Kidney (tissue), 22 donors: Measurements from ENCODE around the gene IL4I1. TPM values are rescaled to one million over a fixed set of nuclear protein-coding genes. Genes with fewer than 3 reads are reported as not detected.
A peak's percentile ranks its signal among the peaks of the same experiment; 100 is the strongest.
"Not testable (repeated sequence)": the region's sequence is repeated elsewhere in the genome, so short reads cannot be mapped to it uniquely, and the experiment has no call there.

Experiments used
- DNase-seq, 5 donors: peaks; one replicate each; pipeline ENCODE4 v3.0.0-alpha.2; 2013 to 2020
- FAIRE-seq: peaks from 2 replicates; lab custom pipeline; 2012; peaks lifted over from hg19 to GRCh38; lab: Jason Lieb, UNC
- H3K27ac ChIP-seq, 2 donors: one replicate each; pipeline ENCODE4 v1.7.0; 2013; ENCODE audit warnings: low read depth in 2 of 2, low read length in 2 of 2, inconsistent platforms in 1 of 2
- H3K27me3 ChIP-seq: one replicate; pipeline ENCODE4 v1.7.1; 2013; ENCODE audit warnings: low read length, inconsistent platforms; ENCODE audit not compliant: control insufficient read depth, insufficient read depth
- H3K36me3 ChIP-seq, 3 donors: one replicate each; pipeline versions ENCODE4 v1.7.0 to v1.7.1; 2013; ENCODE audit warnings: low read length in 3 of 3, control low read depth in 1 of 3, inconsistent platforms in 1 of 3; ENCODE audit not compliant: insufficient read depth in 3 of 3, control insufficient read depth in 2 of 3
- H3K4me1 ChIP-seq, 3 donors: one replicate each; pipeline versions ENCODE4 v1.7.0 to v1.7.1; 2013; ENCODE audit warnings: low read length in 3 of 3, inconsistent platforms in 1 of 3, low read depth in 1 of 3; ENCODE audit not compliant: control insufficient read depth in 2 of 3, insufficient read depth in 2 of 3
- H3K4me3 ChIP-seq, 3 donors: one replicate each; pipeline versions ENCODE4 v1.7.0 to v1.8.1; 2013; ENCODE audit warnings: low read length in 3 of 3, control low read depth in 1 of 3, inconsistent platforms in 1 of 3
- H3K9ac ChIP-seq, 3 donors: one replicate each; pipeline versions ENCODE4 v1.7.0 to v1.7.1; 2013; ENCODE audit warnings: low read length in 3 of 3, control low read depth in 1 of 3, inconsistent platforms in 1 of 3
- H3K9me3 ChIP-seq, 3 donors: one replicate each; pipeline versions ENCODE4 v1.7.0 to v1.7.1; 2013; ENCODE audit warnings: low read length in 3 of 3, control low read depth in 1 of 3, inconsistent platforms in 1 of 3; ENCODE audit not compliant: control insufficient read depth in 2 of 3, insufficient read depth in 1 of 3
- intact Hi-C: fragments of 100-400 bp; cut with DNase I; formaldehyde crosslinking; loops from one replicate; pipeline ENCODE4 v1.11.1; 2022
- long read RNA-seq, 10 donors: library from polyadenylated mRNA in 1 of 10; unstranded in 1 of 10; transcript quantifications; one replicate each; pipeline ENCODE4 v2.0.0 and lab custom pipeline, GENCODE V29; 2021 to 2026
- polyA plus RNA-seq: library from polyadenylated mRNA; stranded (reverse); fragments of 350-450 nt; fragmentation: Illumina TruSeq; extraction: RNeasy Lipid Tissue Mini Kit (QIAGEN cat#74804); gene quantifications from one replicate; pipeline ENCODE4 v1.2.3, GENCODE V29; 2014; ENCODE audit warnings: low read depth, low replicate concordance; ENCODE audit not compliant: insufficient read depth
- total RNA-seq: library from RNA; stranded (reverse); fragmentation: NEBNext Ultra II Directional; extraction: Animal tissue kit (Norgen Biotek cat#: 25700); gene quantifications from one replicate; pipeline ENCODE4 v1.2.1, GENCODE V29; 2021
- TF ChIP-seq, protein P1 (sequence below): IDR thresholded peaks from 3 replicates; pipeline ENCODE4 v1.5.1; 2012; ENCODE audit warnings: mild to moderate bottlenecking, moderate library complexity, borderline replicate concordance; ENCODE audit not compliant: insufficient read depth; ENCODE audit errors: extremely low read depth
- donor health status: control.
- donor health status: control.
- donor health status: control.
- donor health status: control.
- donor health status: control.
- donor health status: DM: yes; HTN: yes; CAD: no.
- donor health status: Normal renal cell carcinoma (clear cell type).

The IL4I1 gene, protein sequence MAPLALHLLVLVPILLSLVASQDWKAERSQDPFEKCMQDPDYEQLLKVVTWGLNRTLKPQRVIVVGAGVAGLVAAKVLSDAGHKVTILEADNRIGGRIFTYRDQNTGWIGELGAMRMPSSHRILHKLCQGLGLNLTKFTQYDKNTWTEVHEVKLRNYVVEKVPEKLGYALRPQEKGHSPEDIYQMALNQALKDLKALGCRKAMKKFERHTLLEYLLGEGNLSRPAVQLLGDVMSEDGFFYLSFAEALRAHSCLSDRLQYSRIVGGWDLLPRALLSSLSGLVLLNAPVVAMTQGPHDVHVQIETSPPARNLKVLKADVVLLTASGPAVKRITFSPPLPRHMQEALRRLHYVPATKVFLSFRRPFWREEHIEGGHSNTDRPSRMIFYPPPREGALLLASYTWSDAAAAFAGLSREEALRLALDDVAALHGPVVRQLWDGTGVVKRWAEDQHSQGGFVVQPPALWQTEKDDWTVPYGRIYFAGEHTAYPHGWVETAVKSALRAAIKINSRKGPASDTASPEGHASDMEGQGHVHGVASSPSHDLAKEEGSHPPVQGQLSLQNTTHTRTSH
- 12.8 TPM for total RNA-seq
- polyA plus RNA-seq = 0.82 TPM
- long read RNA-seq, donor 1 = 0 reads
- long read RNA-seq, donor 2 = 0 reads
- long read RNA-seq, donor 3, partial matches to known transcripts = 0 of 3 reads
- long read RNA-seq, donor 3, other reads (novel, unspliced or antisense) = 0 of 3 reads
- long read RNA-seq, donor 4 = 0 reads
- long read RNA-seq, donor 5 = 0 reads
- long read RNA-seq, donor 6 = 0 reads
- long read RNA-seq, donor 7, transcript IL4I1-202 (8 exons, 1,863 nt) = major isoform, 15 of 20 reads
- long read RNA-seq, donor 7, partial matches to known transcripts = 2 of 20 reads
- long read RNA-seq, donor 7, other reads (novel, unspliced or antisense) = 3 of 20 reads
- long read RNA-seq, donor 8, partial matches to known transcripts = 0 of 1 reads
- long read RNA-seq, donor 8, other reads (novel, unspliced or antisense) = 0 of 1 reads
- long read RNA-seq, donor 9, partial matches to known transcripts = 0 of 1 reads
- long read RNA-seq, donor 9, other reads (novel, unspliced or antisense) = 0 of 1 reads
- long read RNA-seq, donor 10 = 0 reads

GRCh38 chr19:49896863-49897621, at the start of gene IL4I1:
Gene IL4I1, minus strand, starts transcription at chr19:49896887. Its CDS starts 727 bp downstream, at chr19:49896160.
- Histone ChIP-seq H3K4me3 (no peak within 1 kb of the TSS), H3K9ac (peak within 1 kb of the TSS in 1 of 3 donors; percentile 23), H3K4me1 (peaks cover 0 to 6% (median 0%) of the 10 kb centered on the region in 3 donors), H3K27me3 (no peaks in the 10 kb centered on the region), H3K9me3 (no peaks in the 10 kb centered on the region), H3K36me3 (no peaks in the 10 kb centered on the region), H3K27ac (peak within 1 kb of the TSS; percentile 78 to 88)
- TF ChIP-seq, protein P1, sequence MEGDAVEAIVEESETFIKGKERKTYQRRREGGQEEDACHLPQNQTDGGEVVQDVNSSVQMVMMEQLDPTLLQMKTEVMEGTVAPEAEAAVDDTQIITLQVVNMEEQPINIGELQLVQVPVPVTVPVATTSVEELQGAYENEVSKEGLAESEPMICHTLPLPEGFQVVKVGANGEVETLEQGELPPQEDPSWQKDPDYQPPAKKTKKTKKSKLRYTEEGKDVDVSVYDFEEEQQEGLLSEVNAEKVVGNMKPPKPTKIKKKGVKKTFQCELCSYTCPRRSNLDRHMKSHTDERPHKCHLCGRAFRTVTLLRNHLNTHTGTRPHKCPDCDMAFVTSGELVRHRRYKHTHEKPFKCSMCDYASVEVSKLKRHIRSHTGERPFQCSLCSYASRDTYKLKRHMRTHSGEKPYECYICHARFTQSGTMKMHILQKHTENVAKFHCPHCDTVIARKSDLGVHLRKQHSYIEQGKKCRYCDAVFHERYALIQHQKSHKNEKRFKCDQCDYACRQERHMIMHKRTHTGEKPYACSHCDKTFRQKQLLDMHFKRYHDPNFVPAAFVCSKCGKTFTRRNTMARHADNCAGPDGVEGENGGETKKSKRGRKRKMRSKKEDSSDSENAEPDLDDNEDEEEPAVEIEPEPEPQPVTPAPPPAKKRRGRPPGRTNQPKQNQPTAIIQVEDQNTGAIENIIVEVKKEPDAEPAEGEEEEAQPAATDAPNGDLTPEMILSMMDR = no peak
- no peak for FAIRE-seq
- DNase-seq = peak in 4 of 5 donors; percentile 46 to 63 (median 56)
- intact Hi-C loops = no loop called here

GRCh38 chr19:49946415-49946814, 49.7 kb upstream of the IL4I1 start:
- Histone ChIP-seq H3K9ac (no peak overlapping the region), H3K9me3 (no peaks in the 10 kb centered on the region), H3K27me3 (no peaks in the 10 kb centered on the region), H3K4me3 (no peak overlapping the region), H3K4me1 (no peaks in the 10 kb centered on the region), H3K36me3 (no peaks in the 10 kb centered on the region), H3K27ac (no peak overlapping the region)
- TF ChIP-seq, protein P1 = no peak
- DNase-seq (no peak), FAIRE-seq (no peak)
- intact Hi-C loops = no loop called here

GRCh38 chr19:49944567-49944966, 47.9 kb upstream of the IL4I1 start:
- H3K36me3 ChIP-seq, intact Hi-C loops, H3K4me3 ChIP-seq, H3K9ac ChIP-seq, H3K4me1 ChIP-seq, H3K27me3 ChIP-seq, FAIRE-seq, H3K27ac ChIP-seq, DNase-seq, H3K9me3 ChIP-seq: not testable (repeated sequence)
